Erythroblast (primary cell): ENCODE results near the gene PYM1.
"Not testable (repeated sequence)": the region's sequence is repeated elsewhere in the genome, so short reads cannot be mapped to it uniquely, and the experiment has no call there.

ENCODE experiments used
- DNase-seq, 2 experiments: peaks; one replicate each; lab custom pipeline; 2025; lab: John Stamatoyannopoulos, UW
- GATA1 ChIP-seq: IDR thresholded peaks from 2 replicates; pipeline ENCODE4 v1.6.1; 2011; ENCODE audit warnings: low read depth, mild to moderate bottlenecking, control low read depth, low read length, moderate library complexity
- POLR2A ChIP-seq: IDR thresholded peaks from 2 replicates; pipeline ENCODE4 v1.6.1; 2011; ENCODE audit warnings: mild to moderate bottlenecking, low read length

PYM1 gene

GRCh38 chr12:55912908-55913307 is 14.8 kb downstream of the PYM1 start:
- no peak for DNase-seq
- TF ChIP-seq GATA1 (no peak), POLR2A (no peak)

- no peak for DNase-seq
- no peak for TF ChIP-seq GATA1
- TF ChIP-seq POLR2A, result no peak
Observed at GRCh38 chr12:55909513-55909884, 18.2 kb downstream of the PYM1 start.

- DNase-seq, result no peak
- TF ChIP-seq POLR2A (peak; percentile 16), GATA1 (no peak)
Observed at GRCh38 chr12:55908726-55909512, 18.8 kb downstream of the PYM1 start.

GRCh38 chr12:55906056-55906455 is 21.6 kb downstream of the PYM1 start:
- TF ChIP-seq GATA1 (no peak), POLR2A (no peak)

GRCh38 chr12:55901881-55902490 is 25.7 kb downstream of the PYM1 start:
- no peak for DNase-seq
- TF ChIP-seq POLR2A (no peak), GATA1 (no peak)

More at GRCh38 chr12:55906056-55906455, 21.6 kb downstream of the PYM1 start:
- DNase-seq, result no peak

GRCh38 chr12:55899082-55899481 is 28.6 kb downstream of the PYM1 start:
- no peak for TF ChIP-seq GATA1
- no peak for TF ChIP-seq POLR2A
- DNase-seq, result no peak

GRCh38 chr12:55893723-55894122 is 34.0 kb downstream of the PYM1 start:
- TF ChIP-seq POLR2A, result no peak
- no peak for DNase-seq

- no peak for DNase-seq
- TF ChIP-seq POLR2A, result no peak
- TF ChIP-seq GATA1, result no peak
Observed at GRCh38 chr12:55891310-55891709, 36.4 kb downstream of the PYM1 start.

- no peak for DNase-seq
- TF ChIP-seq GATA1 (no peak), POLR2A (no peak)
Observed at GRCh38 chr12:55885113-55885512, 42.6 kb downstream of the PYM1 start.

- no peak for DNase-seq
- no peak for TF ChIP-seq GATA1
- no peak for TF ChIP-seq POLR2A
Observed at GRCh38 chr12:55877824-55878223, 49.9 kb downstream of the PYM1 start.

GRCh38 chr12:55875704-55876467 is 51.8 kb downstream of the PYM1 start:
- TF ChIP-seq POLR2A, result no peak
- no peak for TF ChIP-seq GATA1
- DNase-seq, result no peak

- DNase-seq, result no peak
Observed at GRCh38 chr12:55874443-55874842, 53.3 kb downstream of the PYM1 start.

GRCh38 chr12:55866454-55867004 is 61.2 kb downstream of the PYM1 start:
- DNase-seq, result not testable (repeated sequence)

More at GRCh38 chr12:55874443-55874842, 53.3 kb downstream of the PYM1 start:
- TF ChIP-seq GATA1, result no peak
- TF ChIP-seq POLR2A, result no peak

- DNase-seq, result no peak
- TF ChIP-seq GATA1, result no peak
- TF ChIP-seq POLR2A, result no peak
Observed at GRCh38 chr12:55865327-55865726, 62.4 kb downstream of the PYM1 start.

GRCh38 chr12:55862931-55863330 is 64.8 kb downstream of the PYM1 start:
- DNase-seq, result not testable (repeated sequence)

- no peak for TF ChIP-seq GATA1
- TF ChIP-seq POLR2A, result no peak
Observed at GRCh38 chr12:55862286-55862685, 65.4 kb downstream of the PYM1 start.

More at GRCh38 chr12:55862286-55862685, 65.4 kb downstream of the PYM1 start:
- DNase-seq, result no peak
